22Rv1 (cell line): ENCODE results near the gene SOX1.

Experiments
- CTCF ChIP-seq: fragments of 450-650 bp; IDR thresholded peaks from 2 replicates; pipeline ENCODE4 v1.5.1; 2017; ENCODE audit warnings: mild to moderate bottlenecking
- ZFX ChIP-seq: fragments of 450-650 bp; IDR thresholded peaks from 2 replicates; pipeline ENCODE4 v1.6.1; 2017; ENCODE audit warnings: antibody characterized with exemption, borderline replicate concordance

GRCh38 chr13:112098699-112099098, 31.8 kb downstream of the SOX1 start:
- TF ChIP-seq CTCF (no peak), ZFX (no peak)
